Stimulated activated CD4-positive, alpha-beta T cell treated with anti-CD3 and anti-CD28 coated beads, Interleukin-4, amount 100 ng/mL, for 24 hours (primary cell): ENCODE measurements around the gene ERBB4.

Source experiments
- DNase-seq: peaks from one replicate; pipeline ENCODE4 v3.0.0-alpha.2; 2020

The ERBB4 gene

GRCh38 chr2:212360068-212360460, 178.5 kb downstream of the ERBB4 start:
- no peak for DNase-seq

- DNase-seq = no peak
Observed at GRCh38 chr2:212359425-212360067, 179.1 kb downstream of the ERBB4 start.

GRCh38 chr2:212357606-212358005, 181.0 kb downstream of the ERBB4 start:
- no peak for DNase-seq

GRCh38 chr2:212354382-212354781, 184.2 kb downstream of the ERBB4 start:
- DNase-seq = no peak

- no peak for DNase-seq
Observed at GRCh38 chr2:212348501-212348900, 190.1 kb downstream of the ERBB4 start.

- no peak for DNase-seq
Observed at GRCh38 chr2:212346865-212347264, 191.7 kb downstream of the ERBB4 start.

- no peak for DNase-seq
Observed at GRCh38 chr2:212345966-212346365, 192.6 kb downstream of the ERBB4 start.

- no peak for DNase-seq
Observed at GRCh38 chr2:212344131-212344530, 194.5 kb downstream of the ERBB4 start.

- DNase-seq = no peak
Observed at GRCh38 chr2:212343167-212343566, 195.4 kb downstream of the ERBB4 start.

- no peak for DNase-seq
Observed at GRCh38 chr2:212337486-212338343, 200.9 kb downstream of the ERBB4 start.

- no peak for DNase-seq
Observed at GRCh38 chr2:212337036-212337435, 201.6 kb downstream of the ERBB4 start.

- no peak for DNase-seq
Observed at GRCh38 chr2:212330263-212330662, 208.3 kb downstream of the ERBB4 start.

- DNase-seq = no peak
Observed at GRCh38 chr2:212328712-212329496, 209.7 kb downstream of the ERBB4 start.

GRCh38 chr2:212328136-212328535, 210.5 kb downstream of the ERBB4 start:
- DNase-seq = no peak

- DNase-seq = no peak
Observed at GRCh38 chr2:212327171-212327809, 211.3 kb downstream of the ERBB4 start.

GRCh38 chr2:212318636-212319035, 220.0 kb downstream of the ERBB4 start:
- DNase-seq = no peak

GRCh38 chr2:212314680-212315079, 223.9 kb downstream of the ERBB4 start:
- DNase-seq = no peak

GRCh38 chr2:212311807-212312404, 226.7 kb downstream of the ERBB4 start:
- no peak for DNase-seq

- DNase-seq = no peak
Observed at GRCh38 chr2:212299943-212300342, 238.7 kb downstream of the ERBB4 start.

GRCh38 chr2:212299333-212299732, 239.3 kb downstream of the ERBB4 start:
- no peak for DNase-seq

GRCh38 chr2:212295571-212295970, 243.0 kb downstream of the ERBB4 start:
- no peak for DNase-seq

GRCh38 chr2:212294816-212295215, 243.8 kb downstream of the ERBB4 start:
- DNase-seq = no peak

- no peak for DNase-seq
Observed at GRCh38 chr2:212289301-212289700, 249.3 kb downstream of the ERBB4 start.
